HG02759 (cell line): Measurements from ENCODE around the gene RFX4.

ENCODE experiments used
- ATAC-seq: cut with Tn5 transposase; IDR thresholded peaks from one replicate; pipeline ENCODE4 v1.9.1; 2021; ENCODE audit warnings: mild to moderate bottlenecking, moderate library complexity; ENCODE audit not compliant: unreplicated experiment

Gene RFX4

GRCh38 chr12:106791531-106791930 lies 208.7 kb downstream of the RFX4 start:
- ATAC-seq: no peak

- no peak for ATAC-seq
These were observed 211.6 kb downstream of the RFX4 start for GRCh38 chr12:106794369-106794768.

- ATAC-seq: no peak
These were observed 218.4 kb downstream of the RFX4 start for GRCh38 chr12:106801167-106801708.

GRCh38 chr12:106801830-106802533 lies 219.2 kb downstream of the RFX4 start:
- no peak for ATAC-seq

- no peak for ATAC-seq
These were observed 221.9 kb downstream of the RFX4 start for GRCh38 chr12:106804668-106805067.
